SK-N-MC (cell line): ENCODE results near the gene LOXL3.
"Not testable (repeated sequence)": the region's sequence is repeated elsewhere in the genome, so short reads cannot be mapped to it uniquely, and the experiment has no call there.

Experiments
- DNase-seq: peaks from one replicate; pipeline ENCODE4 v3.0.0-alpha.2; 2011; ENCODE audit warnings: low read depth, low spot score
- H3K27ac ChIP-seq: fragments of 200-600 bp; sonication (generic); 2 replicates; pipeline ENCODE4 v1.5.1; 2016; ENCODE audit warnings: mixed run types
- H3K36me3 ChIP-seq: fragments of 200-600 bp; sonication (generic); 2 replicates; pipeline ENCODE4 v1.6.1; 2017; ENCODE audit warnings: antibody characterized with exemption, low read length, mixed read lengths; ENCODE audit not compliant: insufficient read depth
- H3K4me3 ChIP-seq: fragments of 200-600 bp; sonication (generic); 2 replicates; pipeline ENCODE4 v1.5.1; 2016
- H3K9ac ChIP-seq: fragments of 200-600 bp; sonication (generic); 2 replicates; pipeline ENCODE4 v1.8.0; 2017; ENCODE audit warnings: mixed run types, mixed read lengths; ENCODE audit not compliant: insufficient read length
- H3K9me3 ChIP-seq: fragments of 200-600 bp; sonication (generic); 2 replicates; pipeline ENCODE4 v1.6.1; 2017; ENCODE audit warnings: low read depth, mild to moderate bottlenecking, antibody characterized with exemption, low read length, moderate library complexity, mixed read lengths
- EZH2 ChIP-seq: fragments of 200-600 bp; sonication (generic); IDR thresholded peaks from one replicate; pipeline ENCODE4 v1.6.1; 2017; ENCODE audit warnings: antibody characterized with exemption
- FOXP2 ChIP-seq: optimal IDR thresholded peaks from 2 replicates; pipeline ENCODE3; 2011; ENCODE audit warnings: mild to moderate bottlenecking, moderate library complexity; ENCODE audit not compliant: insufficient read depth; ENCODE audit errors: extremely low read length, control extremely low read depth
- POLR2AphosphoS5 ChIP-seq: IDR thresholded peaks from 2 replicates; pipeline ENCODE4 v1.6.1; 2012; ENCODE audit warnings: mild to moderate bottlenecking, low read depth, low read length, borderline replicate concordance

LOXL3 gene

GRCh38 chr2:74486141-74486540 lies 67.6 kb downstream of the LOXL3 start:
- no peak for TF ChIP-seq FOXP2
- TF ChIP-seq POLR2AphosphoS5, result no peak
- TF ChIP-seq EZH2, result no peak
- Histone ChIP-seq H3K9ac (no peak overlapping the region), H3K4me3 (no peak overlapping the region), H3K27ac (no peak overlapping the region), H3K9me3 (no peaks in the 10 kb centered on the region), H3K36me3 (peaks cover 4% of the 10 kb centered on the region; the same call in 1 of the 2 replicates)
- DNase-seq, result no peak

GRCh38 chr2:74483675-74484164 lies 70.0 kb downstream of the LOXL3 start:
- not testable (repeated sequence) for H3K9me3 ChIP-seq, DNase-seq, H3K27ac ChIP-seq, H3K36me3 ChIP-seq
- peak overlapping the region; percentile 82 for H3K9ac ChIP-seq
- H3K4me3 ChIP-seq, result peak overlapping the region; percentile 90

- peak; percentile 85 for DNase-seq
- no peak for TF ChIP-seq FOXP2
- no peak for TF ChIP-seq EZH2
- peak; percentile 77; the same call in 1 of the 2 replicates for TF ChIP-seq POLR2AphosphoS5
- Histone ChIP-seq H3K4me3 (peak within 1 kb of the TSS; percentile 90), H3K9ac (peak within 1 kb of the TSS; percentile 82), H3K9me3 (no peaks in the 10 kb centered on the region), H3K36me3 (peaks cover 5% of the 10 kb centered on the region; the same call in 1 of the 2 replicates), H3K27ac (0 out of 2 replicates have a peak within 1 kb of the TSS, but pooled peaks have one; percentile 40)
Measured at GRCh38 chr2:74482801-74483674, 70.7 kb downstream of the LOXL3 start, which contains the start of the genes CCDC142 and TTC31. CCDC142 (minus strand) TSS chr2:74482998; CDS start chr2:74482837, 161 bp downstream. TTC31 (plus strand) TSS chr2:74483081; CDS start chr2:74483096, 15 bp downstream.
